G401.6 (cell line): ENCODE data around the gene DCAF8.
"Not testable (repeated sequence)": the region's sequence is repeated elsewhere in the genome, so short reads cannot be mapped to it uniquely, and the experiment has no call there.

ENCODE experiments used
- FAIRE-seq: peaks from 2 replicates; lab custom pipeline; 2012; peaks lifted over from hg19 to GRCh38; lab: Jason Lieb, UNC

DCAF8 gene

GRCh38 chr1:160261893-160262794 is at the start of gene DCAF8:
Gene DCAF8, minus strand, starts transcription at chr1:160262549. Its CDS starts 18,541 bp downstream, at chr1:160244008.
- FAIRE-seq: peak; percentile 93

- FAIRE-seq: no peak
Observed at GRCh38 chr1:160309571-160309970, 47.2 kb upstream of the DCAF8 start.

- no peak for FAIRE-seq
Observed at GRCh38 chr1:160309185-160309557, 46.8 kb upstream of the DCAF8 start.

GRCh38 chr1:160308451-160309184 is 46.3 kb upstream of the DCAF8 start:
- FAIRE-seq: no peak

GRCh38 chr1:160307118-160307791 is 44.9 kb upstream of the DCAF8 start:
- no peak for FAIRE-seq

GRCh38 chr1:160300173-160300572 is 37.8 kb upstream of the DCAF8 start:
- no peak for FAIRE-seq

GRCh38 chr1:160296036-160296435 is 33.7 kb upstream of the DCAF8 start:
- no peak for FAIRE-seq

GRCh38 chr1:160293020-160293968 is 30.9 kb upstream of the DCAF8 start:
- FAIRE-seq: no peak

GRCh38 chr1:160291248-160292220 is 29.2 kb upstream of the DCAF8 start:
- FAIRE-seq: peak; percentile 91

- FAIRE-seq: not testable (repeated sequence)
Observed at GRCh38 chr1:160287769-160288168, 25.4 kb upstream of the DCAF8 start.

- FAIRE-seq: no peak
Observed at GRCh38 chr1:160285506-160285905, 23.2 kb upstream of the DCAF8 start.

- FAIRE-seq: peak; percentile 98
Observed at GRCh38 chr1:160284782-160285344, 22.5 kb upstream of the DCAF8 start, which contains the start of gene PEX19. Gene PEX19, minus strand, starts transcription at chr1:160285133. Its CDS starts 9 bp downstream, at chr1:160285124.

- FAIRE-seq: no peak
Observed at GRCh38 chr1:160284220-160284781, 22.0 kb upstream of the DCAF8 start.

GRCh38 chr1:160282807-160283206 is 20.5 kb upstream of the DCAF8 start:
- FAIRE-seq: no peak

GRCh38 chr1:160277987-160278386 is 15.6 kb upstream of the DCAF8 start:
- FAIRE-seq: no peak

GRCh38 chr1:160277330-160277729 is 15.0 kb upstream of the DCAF8 start:
- FAIRE-seq: no peak

- no peak for FAIRE-seq
Observed at GRCh38 chr1:160271025-160271424, 8.7 kb upstream of the DCAF8 start.

- no peak for FAIRE-seq
Observed at GRCh38 chr1:160267284-160267991, 5.1 kb upstream of the DCAF8 start.

- FAIRE-seq: no peak
Observed at GRCh38 chr1:160264795-160265307, 2.5 kb upstream of the DCAF8 start.
